Stimulated activated naive B cell treated with anti-CD40 and anti-IgM and Interleukin-4, amounts not matched to agents 10 μg/mL and 1 μg/mL and 100 μg/mL, for 72 hours (primary cell): ENCODE data around the gene UBE2D2.
A peak's percentile ranks its signal among the peaks of the same experiment; 100 is the strongest.
"Not testable (repeated sequence)": the region's sequence is repeated elsewhere in the genome, so short reads cannot be mapped to it uniquely, and the experiment has no call there.

Source experiments
- ATAC-seq, 2 donors: fragments of 150-1000 bp; cut with Tn5 transposase; replicated peaks; 2 replicates each; pipeline ENCODE4 v1.10.0; 2021; ENCODE audit warnings: moderate library complexity in 1 of 2
- DNase-seq: peaks from one replicate; pipeline ENCODE4 v3.0.0; 2021
- H3K27ac Mint-ChIP-seq: one replicate; pipeline ENCODE4 v1.8.0; 2022; ENCODE audit warnings: mild to moderate bottlenecking, mixed read lengths
- H3K27me3 Mint-ChIP-seq, 2 donors: one replicate each; pipeline ENCODE4 v1.8.0; 2022; ENCODE audit warnings: mixed read lengths in 2 of 2
- H3K36me3 Mint-ChIP-seq, 2 donors: one replicate each; pipeline ENCODE4 v1.8.0; 2022; ENCODE audit warnings: mixed read lengths in 2 of 2, mild to moderate bottlenecking in 1 of 2
- H3K4me1 Mint-ChIP-seq, 2 donors: one replicate each; pipeline ENCODE4 v1.8.0; 2022; ENCODE audit warnings: mixed read lengths in 2 of 2, mild to moderate bottlenecking in 1 of 2
- H3K4me3 Mint-ChIP-seq, 2 donors: one replicate each; pipeline ENCODE4 v1.8.0; 2022; ENCODE audit warnings: mild to moderate bottlenecking in 2 of 2, mixed read lengths in 2 of 2, moderate library complexity in 1 of 2
- H3K9me3 Mint-ChIP-seq, 2 donors: one replicate each; pipeline ENCODE4 v1.8.0; 2022; ENCODE audit warnings: mixed read lengths in 2 of 2, mild to moderate bottlenecking in 1 of 2

Gene UBE2D2

GRCh38 chr5:139527090-139527470 is 34.1 kb upstream of the UBE2D2 start:
- Mint-ChIP-seq H3K36me3 (peaks cover 7 to 15% of the 10 kb centered on the region in 2 donors), H3K4me3 (peak overlapping the region; percentile 79 to 84), H3K4me1 (peaks cover 34 to 53% of the 10 kb centered on the region in 2 donors), H3K27ac (peak overlapping the region; percentile 93)
- not testable (repeated sequence) for H3K9me3 Mint-ChIP-seq, DNase-seq, H3K27me3 Mint-ChIP-seq, ATAC-seq

- not testable (repeated sequence) for DNase-seq, H3K27ac Mint-ChIP-seq, H3K27me3 Mint-ChIP-seq, ATAC-seq, H3K9me3 Mint-ChIP-seq
- Mint-ChIP-seq H3K4me3 (peak overlapping the region; percentile 67 to 74), H3K36me3 (peaks cover 7 to 15% of the 10 kb centered on the region in 2 donors), H3K4me1 (peaks cover 34 to 53% of the 10 kb centered on the region in 2 donors)
These were observed 33.2 kb upstream of the UBE2D2 start for GRCh38 chr5:139527896-139528467.

DNA sequence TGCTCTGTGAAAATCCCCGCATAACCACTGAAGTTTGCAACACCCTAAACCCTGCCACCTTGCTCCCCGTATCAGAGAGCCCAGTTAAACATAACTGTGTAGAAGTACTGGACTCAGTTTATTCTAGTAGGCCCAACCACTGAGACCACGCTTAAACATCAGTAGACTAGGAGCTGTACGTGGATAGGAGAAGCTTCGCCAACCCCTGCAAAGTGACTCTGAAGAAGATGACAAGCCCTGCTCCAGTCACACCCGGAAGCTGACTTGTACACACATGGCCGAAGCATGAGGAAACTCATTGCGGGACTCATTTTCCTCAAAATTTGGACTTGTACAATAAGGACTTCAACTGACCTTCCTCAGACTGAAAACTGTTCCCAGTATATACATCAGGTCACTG is 32.4 kb upstream of the UBE2D2 start:
- not testable (repeated sequence) for DNase-seq, H3K27me3 Mint-ChIP-seq, H3K9me3 Mint-ChIP-seq, H3K27ac Mint-ChIP-seq, ATAC-seq
- Mint-ChIP-seq H3K4me3 (peak overlapping the region; percentile 11 to 74), H3K36me3 (peaks cover 7 to 15% of the 10 kb centered on the region in 2 donors), H3K4me1 (peaks cover 28 to 47% of the 10 kb centered on the region in 2 donors)

DNA sequence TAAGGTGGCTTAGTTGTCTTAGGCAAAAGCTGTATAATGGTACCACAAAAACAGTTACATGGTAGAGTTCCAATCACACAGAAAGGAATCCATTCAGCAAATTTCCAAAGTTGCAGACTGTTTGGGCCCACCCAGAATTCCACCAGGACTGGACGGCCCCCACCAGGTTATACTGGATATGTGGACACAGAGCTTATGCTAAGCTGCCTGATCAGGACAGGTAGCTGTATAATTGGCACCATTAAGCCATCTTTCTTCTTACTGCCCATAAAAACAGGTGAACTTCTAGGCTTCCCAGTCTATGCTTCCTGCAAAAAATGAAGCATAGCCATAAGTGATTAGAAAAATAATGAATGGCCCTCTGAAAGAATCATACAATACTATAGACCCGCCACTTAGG is 31.1 kb upstream of the UBE2D2 start:
- not testable (repeated sequence) for H3K27ac Mint-ChIP-seq, H3K4me3 Mint-ChIP-seq, DNase-seq, H3K27me3 Mint-ChIP-seq, H3K9me3 Mint-ChIP-seq, ATAC-seq
- H3K36me3 Mint-ChIP-seq, result peaks cover 7 to 15% of the 10 kb centered on the region in 2 donors
- peaks cover 19 to 33% of the 10 kb centered on the region in 2 donors for H3K4me1 Mint-ChIP-seq

DNA sequence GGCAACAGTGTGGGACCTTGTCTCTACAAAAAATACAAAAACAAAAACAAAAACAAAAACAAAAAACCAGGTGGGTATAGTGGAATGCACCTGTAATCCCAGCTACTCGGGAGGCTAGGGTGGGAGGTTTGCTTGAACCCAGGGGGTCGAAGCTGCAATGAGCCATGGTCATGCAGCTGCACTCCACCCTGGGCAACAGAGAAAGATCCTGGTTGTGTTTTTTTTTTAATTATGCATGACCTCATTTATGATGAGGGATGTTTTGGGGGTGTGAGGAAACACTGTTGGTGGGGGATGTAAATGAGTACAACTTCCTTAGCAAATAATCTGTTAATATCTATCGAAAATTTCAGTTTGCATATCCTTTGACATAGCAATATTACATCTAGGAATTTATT is 29.4 kb upstream of the UBE2D2 start:
- Mint-ChIP-seq H3K4me3 (no peak overlapping the region), H3K27ac (no peak overlapping the region), H3K27me3 (no peaks in the 10 kb centered on the region), H3K4me1 (peaks cover 6 to 16% of the 10 kb centered on the region in 2 donors), H3K9me3 (peaks cover 1 to 3% of the 10 kb centered on the region in 2 donors), H3K36me3 (peaks cover 5 to 12% of the 10 kb centered on the region in 2 donors)
- ATAC-seq, result no peak
- no peak for DNase-seq

- peak; percentile 65 for DNase-seq
- Mint-ChIP-seq H3K4me3 (peak overlapping the region; percentile 66 to 67), H3K27ac (peak overlapping the region; percentile 63)
These were observed 17.6 kb upstream of the UBE2D2 start for GRCh38 chr5:139543423-139543991.

GRCh38 chr5:139546593-139546992 is 14.5 kb upstream of the UBE2D2 start:
- ATAC-seq, H3K27me3 Mint-ChIP-seq, H3K36me3 Mint-ChIP-seq, H3K27ac Mint-ChIP-seq, H3K9me3 Mint-ChIP-seq, DNase-seq, H3K4me3 Mint-ChIP-seq: not testable (repeated sequence)
- H3K4me1 Mint-ChIP-seq, result peaks cover 13 to 16% of the 10 kb centered on the region in 2 donors

More at GRCh38 chr5:139543423-139543991, 17.6 kb upstream of the UBE2D2 start:
- ATAC-seq, result peak; percentile 98 to 99
- Mint-ChIP-seq H3K36me3 (peaks cover 4 to 5% of the 10 kb centered on the region in 2 donors), H3K9me3 (no peaks in the 10 kb centered on the region), H3K27me3 (no peaks in the 10 kb centered on the region), H3K4me1 (peaks cover 5 to 8% of the 10 kb centered on the region in 2 donors)

- Mint-ChIP-seq H3K9me3 (no peaks in the 10 kb centered on the region), H3K4me3 (no peak overlapping the region), H3K36me3 (peaks cover 5 to 6% of the 10 kb centered on the region in 2 donors), H3K4me1 (peaks cover 15 to 19% of the 10 kb centered on the region in 2 donors), H3K27ac (no peak overlapping the region), H3K27me3 (no peaks in the 10 kb centered on the region)
- no peak for ATAC-seq
- DNase-seq, result no peak
These were observed 11.8 kb upstream of the UBE2D2 start for GRCh38 chr5:139549162-139549894.

DNA sequence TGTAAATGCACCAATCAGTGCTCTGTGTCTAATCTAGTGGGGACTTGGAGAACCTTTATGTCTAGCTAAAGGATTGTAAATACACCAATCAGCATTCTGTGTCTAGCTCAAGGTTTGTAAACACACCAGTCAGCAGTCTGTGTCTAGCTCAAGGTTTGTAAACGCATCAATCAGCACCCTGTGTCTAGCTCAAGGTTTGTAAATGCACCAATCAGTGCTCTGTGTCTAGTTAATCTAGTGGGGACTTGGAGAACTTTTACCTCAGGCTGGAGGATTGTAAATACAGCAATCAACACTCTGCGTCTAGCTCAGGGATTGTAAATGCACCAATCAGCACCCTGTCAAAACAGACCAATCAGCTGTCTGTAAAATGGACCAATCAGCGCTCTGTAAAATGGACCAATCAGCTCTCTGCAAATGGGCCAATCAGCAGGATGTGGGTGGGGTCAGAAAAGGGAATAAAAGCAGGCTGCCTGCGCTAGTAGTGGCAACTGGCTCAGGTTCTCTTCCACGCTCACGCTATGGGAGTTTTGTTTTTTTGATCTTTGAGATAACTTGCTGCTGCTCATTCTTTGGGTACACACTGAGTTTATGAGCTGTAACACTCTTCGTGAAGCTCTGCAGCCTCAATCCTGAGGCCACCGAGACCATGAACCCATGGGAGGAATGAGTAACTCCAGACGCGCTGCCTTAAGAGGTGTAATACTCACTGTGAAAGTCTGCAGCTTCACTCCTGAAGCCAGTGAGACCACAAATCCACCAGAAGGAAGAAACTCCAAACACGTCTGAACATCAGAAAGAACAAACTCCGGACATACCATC is 10.9 kb upstream of the UBE2D2 start:
- not testable (repeated sequence) for H3K9me3 Mint-ChIP-seq, H3K27ac Mint-ChIP-seq, H3K4me3 Mint-ChIP-seq, H3K36me3 Mint-ChIP-seq, DNase-seq, ATAC-seq, H3K27me3 Mint-ChIP-seq
- peaks cover 15 to 19% of the 10 kb centered on the region in 2 donors for H3K4me1 Mint-ChIP-seq

- Mint-ChIP-seq H3K27ac (no peak overlapping the region), H3K4me1 (peaks cover 15 to 19% of the 10 kb centered on the region in 2 donors), H3K27me3 (no peaks in the 10 kb centered on the region), H3K36me3 (peaks cover 5 to 6% of the 10 kb centered on the region in 2 donors), H3K4me3 (no peak overlapping the region), H3K9me3 (no peaks in the 10 kb centered on the region)
- ATAC-seq (peak in 1 of 2 donors; percentile 25), DNase-seq (no peak)
These were observed 9.8 kb upstream of the UBE2D2 start for GRCh38 chr5:139551191-139551889.

GRCh38 chr5:139552893-139553575 is 8.1 kb upstream of the UBE2D2 start:
- peaks cover 5 to 6% of the 10 kb centered on the region in 2 donors for H3K36me3 Mint-ChIP-seq
- H3K4me3 Mint-ChIP-seq, result no peak overlapping the region
- ATAC-seq (peak in 1 of 2 donors; percentile 43), DNase-seq (no peak)
- H3K4me1 Mint-ChIP-seq, result peaks cover 13 to 18% of the 10 kb centered on the region in 2 donors
- H3K9me3 Mint-ChIP-seq, result no peaks in the 10 kb centered on the region
- H3K27me3 Mint-ChIP-seq, result no peaks in the 10 kb centered on the region
- H3K27ac Mint-ChIP-seq, result peak overlapping the region; percentile 77

DNA sequence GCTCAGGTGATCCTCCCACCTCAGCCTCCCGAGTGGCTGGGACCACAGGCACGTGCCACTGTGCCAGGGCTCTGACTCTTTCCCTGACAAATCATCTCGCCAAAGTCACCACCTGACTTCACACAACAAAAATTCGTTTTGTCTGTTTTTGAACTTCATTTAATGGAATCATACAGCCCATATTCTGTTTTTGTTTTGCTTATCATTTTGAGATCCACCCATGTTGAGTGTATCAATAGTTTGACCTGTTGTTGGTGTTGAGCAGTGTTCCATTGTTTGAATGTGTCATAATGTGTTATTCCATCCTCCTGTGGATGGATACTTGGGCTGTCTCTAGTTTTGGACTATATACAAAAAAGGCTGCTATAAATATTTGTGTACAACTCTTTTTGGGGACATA is 6.9 kb upstream of the UBE2D2 start:
- no peaks in the 10 kb centered on the region for H3K9me3 Mint-ChIP-seq
- H3K36me3 Mint-ChIP-seq, result no peaks in the 10 kb centered on the region
- DNase-seq, result no peak
- no peak overlapping the region for H3K4me3 Mint-ChIP-seq
- H3K27ac Mint-ChIP-seq, result no peak overlapping the region
- H3K4me1 Mint-ChIP-seq, result peaks cover 9 to 13% of the 10 kb centered on the region in 2 donors
- no peak for ATAC-seq
- no peaks in the 10 kb centered on the region for H3K27me3 Mint-ChIP-seq

- DNase-seq (no peak), ATAC-seq (no peak)
- Mint-ChIP-seq H3K36me3 (peaks cover 9 to 12% of the 10 kb centered on the region in 2 donors), H3K4me3 (no peak overlapping the region), H3K9me3 (no peaks in the 10 kb centered on the region), H3K27me3 (no peaks in the 10 kb centered on the region), H3K27ac (no peak overlapping the region), H3K4me1 (peaks cover 4 to 11% of the 10 kb centered on the region in 2 donors)
These were observed 3.3 kb upstream of the UBE2D2 start for GRCh38 chr5:139557811-139558210.
